Ishikawa (cell line): ENCODE measurements around the gene SNX11.

ENCODE experiments used
- CEBPB ChIP-seq: IDR thresholded peaks from 2 replicates; pipeline ENCODE4 v1.6.1; 2012
- CREB1 ChIP-seq: IDR thresholded peaks from 2 replicates; pipeline ENCODE4 v1.6.1; 2012; ENCODE audit warnings: low read depth
- EGR1 ChIP-seq: IDR thresholded peaks from 2 replicates; pipeline ENCODE4 v1.6.1; 2012
- EP300 ChIP-seq: IDR thresholded peaks from 2 replicates; pipeline ENCODE4 v1.6.1; 2012; ENCODE audit warnings: borderline replicate concordance
- FOXM1 ChIP-seq: IDR thresholded peaks from 2 replicates; pipeline ENCODE4 v1.6.1; 2012; ENCODE audit warnings: low read depth, borderline replicate concordance
- MAX ChIP-seq: IDR thresholded peaks from 2 replicates; pipeline ENCODE4 v1.6.1; 2012
- NFIC ChIP-seq: IDR thresholded peaks from 2 replicates; pipeline ENCODE4 v1.6.1; 2012
- RAD21 ChIP-seq: IDR thresholded peaks from 2 replicates; pipeline ENCODE4 v1.6.1; 2012; ENCODE audit warnings: low read depth
- REST ChIP-seq: IDR thresholded peaks from 2 replicates; pipeline ENCODE4 v1.6.1; 2012; ENCODE audit warnings: low read depth, mild to moderate bottlenecking
- TAF1 ChIP-seq: IDR thresholded peaks from 2 replicates; pipeline ENCODE4 v1.6.1; 2012; ENCODE audit warnings: low read depth, mild to moderate bottlenecking
- TCF12 ChIP-seq: IDR thresholded peaks from 2 replicates; pipeline ENCODE4 v1.6.1; 2012; ENCODE audit warnings: low read depth
- TEAD4 ChIP-seq: IDR thresholded peaks from 2 replicates; pipeline ENCODE4 v1.6.1; 2012
- USF1 ChIP-seq: IDR thresholded peaks from 2 replicates; pipeline ENCODE4 v1.6.1; 2012
- YY1 ChIP-seq: IDR thresholded peaks from 2 replicates; pipeline ENCODE4 v1.6.1; 2012; ENCODE audit warnings: low read depth
- ZBTB7A ChIP-seq: IDR thresholded peaks from 2 replicates; pipeline ENCODE4 v1.6.1; 2012; ENCODE audit warnings: low read depth

SNX11 gene

GRCh38 chr17:48062273-48062672 lies 45.3 kb upstream of the SNX11 start:
- TF ChIP-seq NFIC (no peak), RAD21 (no peak), TAF1 (no peak), CEBPB (no peak), CREB1 (no peak), TCF12 (no peak), ZBTB7A (no peak), MAX (no peak), YY1 (no peak), TEAD4 (no peak), EP300 (no peak), FOXM1 (no peak), EGR1 (no peak), REST (no peak), USF1 (no peak)

GRCh38 chr17:48064638-48065037 lies 42.9 kb upstream of the SNX11 start:
- TF ChIP-seq TEAD4 (no peak), FOXM1 (no peak), EGR1 (no peak), CREB1 (no peak), CEBPB (no peak), TCF12 (no peak), RAD21 (no peak), USF1 (no peak), NFIC (no peak), EP300 (no peak), ZBTB7A (no peak), MAX (no peak), TAF1 (no peak), YY1 (no peak), REST (no peak)

GRCh38 chr17:48066192-48066591 lies 41.4 kb upstream of the SNX11 start:
- no peak for TF ChIP-seq ZBTB7A
- TF ChIP-seq CREB1: no peak
- no peak for TF ChIP-seq RAD21
- TF ChIP-seq EP300: no peak
- no peak for TF ChIP-seq CEBPB
- no peak for TF ChIP-seq YY1
- no peak for TF ChIP-seq TEAD4
- TF ChIP-seq MAX: no peak
- TF ChIP-seq EGR1: no peak
- TF ChIP-seq TCF12: no peak
- no peak for TF ChIP-seq USF1
- no peak for TF ChIP-seq NFIC
- TF ChIP-seq REST: no peak
- TF ChIP-seq FOXM1: no peak
- no peak for TF ChIP-seq TAF1

- TF ChIP-seq MAX: no peak
- no peak for TF ChIP-seq TCF12
- no peak for TF ChIP-seq YY1
- TF ChIP-seq ZBTB7A: no peak
- no peak for TF ChIP-seq EGR1
- no peak for TF ChIP-seq NFIC
- TF ChIP-seq FOXM1: no peak
- no peak for TF ChIP-seq TAF1
- no peak for TF ChIP-seq RAD21
- no peak for TF ChIP-seq TEAD4
- no peak for TF ChIP-seq USF1
- TF ChIP-seq CREB1: no peak
- TF ChIP-seq REST: no peak
- TF ChIP-seq EP300: no peak
- TF ChIP-seq CEBPB: no peak
Observed at GRCh38 chr17:48066656-48067055, 40.9 kb upstream of the SNX11 start.
